Measurements from ENCODE around the gene IL17RB. TPM values are rescaled to one million over a fixed set of nuclear protein-coding genes. Genes with fewer than 3 reads are reported as not detected.

IL17RB gene
- polyA plus RNA-seq, 1 donor (not counting 4 experiments of a cell fraction or from before 2014, with no cell fraction given) = not detected

- Histone ChIP-seq H2AFZ (ENCODE audit: control insufficient read depth, low read length) (peak overlapping the region; percentile 93), H3K4me3 (ENCODE audit: control insufficient read depth in 2 of 3, extremely low read depth in 1 of 3, insufficient read depth in 2 of 3, low read depth in 1 of 3, low read length in 3 of 3) (peak overlapping the region; percentile 79 to 99 (median 87)), H3K79me2 (ENCODE audit: control insufficient read depth, insufficient read depth, low read length) (peaks cover 34% of the 10 kb centered on the region), H3K27me3 (ENCODE audit: control insufficient read depth, extremely low read depth, insufficient read depth, low read length) (no peaks in the 10 kb centered on the region), H3K36me3 (ENCODE audit: control insufficient read depth in 2 of 2, extremely low read depth in 1 of 2, insufficient read depth in 2 of 2, low read length in 2 of 2) (no peaks in the 10 kb centered on the region), H3K9me1 (ENCODE audit: control insufficient read depth, extremely low read depth, insufficient read depth, low read length) (peaks cover 6% of the 10 kb centered on the region), H3K4me2 (ENCODE audit: control insufficient read depth, extremely low read depth, insufficient read depth, low read depth, low read length) (peak overlapping the region; percentile 86), H3K4me1 (ENCODE audit: control insufficient read depth, extremely low read depth, insufficient read depth, low read length) (peaks cover 18% of the 10 kb centered on the region), H3K9ac (ENCODE audit: control insufficient read depth, extremely low read depth, insufficient read depth, low read length) (peak overlapping the region; percentile 99), H3K9me3 (ENCODE audit: control insufficient read depth, low read depth, low read length) (no peaks in the 10 kb centered on the region), H4K20me1 (ENCODE audit: control insufficient read depth, extremely low read depth, insufficient read depth, low read length) (no peaks in the 10 kb centered on the region), H3K27ac (ENCODE audit: control insufficient read depth, insufficient read depth, low read length) (peak overlapping the region; percentile 97)
- FAIRE-seq = no peak
- TF ChIP-seq CTCF (optimal IDR thresholded peaks at IDR 0.05 in 1 of 3, IDR thresholded peaks at IDR 0.05 in 1 of 3, conservative IDR thresholded peaks at IDR 0.05 in 1 of 3; ENCODE audit: extremely low read depth in 1 of 3, insufficient read depth in 2 of 3, low read length in 3 of 3) (no peak), EZH2 (IDR thresholded peaks at IDR 0.05; ENCODE audit: low read length) (no peak)
- no peak for DNase-seq (ENCODE audit: low read depth, low spot score)
- dilution Hi-C loops (cut with MboI; ENCODE audit: extremely low pct_ligation_motif_present, low sequenced_read_pairs) = no loop called here
These were observed 45.9 kb downstream of the IL17RB start for GRCh38 chr3:53892286-53892637.

GRCh38 chr3:53899750-53900149 is 53.4 kb downstream of the IL17RB start:
- Histone ChIP-seq H3K27ac (ENCODE audit: control insufficient read depth, insufficient read depth, low read length) (no peak overlapping the region), H3K79me2 (ENCODE audit: control insufficient read depth, insufficient read depth, low read length) (no peaks in the 10 kb centered on the region), H3K4me2 (ENCODE audit: control insufficient read depth, extremely low read depth, insufficient read depth, low read depth, low read length) (no peak overlapping the region), H3K4me3 (ENCODE audit: control insufficient read depth in 2 of 3, extremely low read depth in 1 of 3, insufficient read depth in 2 of 3, low read depth in 1 of 3, low read length in 3 of 3) (no peak overlapping the region), H3K27me3 (ENCODE audit: control insufficient read depth, extremely low read depth, insufficient read depth, low read length) (no peaks in the 10 kb centered on the region), H2AFZ (ENCODE audit: control insufficient read depth, low read length) (no peak overlapping the region), H3K36me3 (ENCODE audit: control insufficient read depth in 2 of 2, extremely low read depth in 1 of 2, insufficient read depth in 2 of 2, low read length in 2 of 2) (no peaks in the 10 kb centered on the region), H3K9me1 (ENCODE audit: control insufficient read depth, extremely low read depth, insufficient read depth, low read length) (no peaks in the 10 kb centered on the region), H3K9ac (ENCODE audit: control insufficient read depth, extremely low read depth, insufficient read depth, low read length) (no peak overlapping the region), H3K9me3 (ENCODE audit: control insufficient read depth, low read depth, low read length) (no peaks in the 10 kb centered on the region), H3K4me1 (ENCODE audit: control insufficient read depth, extremely low read depth, insufficient read depth, low read length) (peaks cover 1% of the 10 kb centered on the region), H4K20me1 (ENCODE audit: control insufficient read depth, extremely low read depth, insufficient read depth, low read length) (no peaks in the 10 kb centered on the region)
- FAIRE-seq = no peak
- dilution Hi-C loops (cut with MboI; ENCODE audit: extremely low pct_ligation_motif_present, low sequenced_read_pairs) = no loop called here
- TF ChIP-seq EZH2 (IDR thresholded peaks at IDR 0.05; ENCODE audit: low read length) (no peak), CTCF (optimal IDR thresholded peaks at IDR 0.05 in 1 of 3, IDR thresholded peaks at IDR 0.05 in 1 of 3, conservative IDR thresholded peaks at IDR 0.05 in 1 of 3; ENCODE audit: extremely low read depth in 1 of 3, insufficient read depth in 2 of 3, low read length in 3 of 3) (no peak)
- no peak for DNase-seq (ENCODE audit: low read depth, low spot score)
